Measurements from ENCODE around the gene ZNF74. TPM values are rescaled to one million over a fixed set of nuclear protein-coding genes. Genes with fewer than 3 reads are reported as not detected.

Gene ZNF74
- total RNA-seq, 1 experiment from 2014 or later, result 15.6 TPM

DNA sequence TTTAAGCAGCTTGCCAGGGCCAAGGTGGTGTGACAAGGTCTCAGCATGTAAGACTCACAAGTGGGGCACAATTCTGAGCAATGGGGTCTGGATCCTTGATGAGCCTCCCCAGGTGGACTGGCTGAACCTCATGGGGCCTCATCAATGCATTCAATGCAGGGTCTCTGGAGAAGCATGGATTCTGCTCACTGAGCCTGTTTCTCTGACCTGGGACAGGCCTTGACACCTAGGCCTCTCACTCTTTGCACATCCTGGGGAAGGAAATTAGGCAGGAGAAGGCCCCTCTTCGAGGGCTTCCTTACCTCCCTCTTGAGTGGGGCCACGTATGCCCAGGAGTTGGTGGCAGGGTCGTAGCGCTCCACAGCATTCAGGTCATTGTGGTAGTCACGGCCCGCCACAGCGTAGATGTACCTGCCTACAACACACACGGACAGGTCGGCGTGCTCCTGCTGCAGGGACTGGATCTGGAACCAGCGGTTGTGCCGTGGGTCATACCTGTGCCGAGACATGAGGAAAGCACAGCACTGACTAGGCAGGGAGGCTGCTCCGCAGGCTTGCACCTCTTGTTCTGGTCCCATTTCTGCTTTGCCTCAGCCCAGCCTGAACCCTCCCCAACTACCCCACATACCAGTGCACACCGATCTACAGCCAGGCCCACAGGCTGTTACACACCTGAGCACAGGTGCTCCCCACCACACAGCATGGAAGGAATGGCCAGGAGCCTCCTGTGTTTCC is 63.7 kb downstream of the ZNF74 start:
- Mint-ChIP-seq H3K4me1 (ENCODE audit: low read depth, unreplicated experiment) (peaks cover 8% of the 10 kb centered on the region), H3K27me3 (ENCODE audit: insufficient read depth, unreplicated experiment) (no peaks in the 10 kb centered on the region), H3K36me3 (ENCODE audit: insufficient read depth, unreplicated experiment) (peaks cover 19% of the 10 kb centered on the region), H3K4me3 (ENCODE audit: unreplicated experiment) (no peak overlapping the region), H3K9me3 (ENCODE audit: unreplicated experiment) (no peaks in the 10 kb centered on the region), H3K27ac (ENCODE audit: unreplicated experiment) (no peak overlapping the region)
- TF ChIP-seq, protein P1, sequence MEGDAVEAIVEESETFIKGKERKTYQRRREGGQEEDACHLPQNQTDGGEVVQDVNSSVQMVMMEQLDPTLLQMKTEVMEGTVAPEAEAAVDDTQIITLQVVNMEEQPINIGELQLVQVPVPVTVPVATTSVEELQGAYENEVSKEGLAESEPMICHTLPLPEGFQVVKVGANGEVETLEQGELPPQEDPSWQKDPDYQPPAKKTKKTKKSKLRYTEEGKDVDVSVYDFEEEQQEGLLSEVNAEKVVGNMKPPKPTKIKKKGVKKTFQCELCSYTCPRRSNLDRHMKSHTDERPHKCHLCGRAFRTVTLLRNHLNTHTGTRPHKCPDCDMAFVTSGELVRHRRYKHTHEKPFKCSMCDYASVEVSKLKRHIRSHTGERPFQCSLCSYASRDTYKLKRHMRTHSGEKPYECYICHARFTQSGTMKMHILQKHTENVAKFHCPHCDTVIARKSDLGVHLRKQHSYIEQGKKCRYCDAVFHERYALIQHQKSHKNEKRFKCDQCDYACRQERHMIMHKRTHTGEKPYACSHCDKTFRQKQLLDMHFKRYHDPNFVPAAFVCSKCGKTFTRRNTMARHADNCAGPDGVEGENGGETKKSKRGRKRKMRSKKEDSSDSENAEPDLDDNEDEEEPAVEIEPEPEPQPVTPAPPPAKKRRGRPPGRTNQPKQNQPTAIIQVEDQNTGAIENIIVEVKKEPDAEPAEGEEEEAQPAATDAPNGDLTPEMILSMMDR (IDR thresholded peaks at IDR 0.05; ENCODE audit: insufficient read depth in 1 of 2, low read depth in 1 of 2, low read length in 1 of 2, severe bottlenecking in 1 of 2, unreplicated experiment in 1 of 2), result no peak
- Histone ChIP-seq H3K4me3 (ENCODE audit: low read depth, low read length) (no peak overlapping the region), H3K27me3 (replicated peaks; ENCODE audit: control insufficient read depth, insufficient read depth, low read length) (no peaks in the 10 kb centered on the region), H3K36me3 (ENCODE audit: control insufficient read depth, insufficient read depth, low read length) (no peaks in the 10 kb centered on the region), H3K4me1 (no peaks in the 10 kb centered on the region), H3K9me3 (no peaks in the 10 kb centered on the region)
- intact Hi-C loops (cut with micrococcal nuclease; ENCODE audit: unreplicated experiment), result no loop called here
- BruUV-seq (replicated peaks), result no TSS peak
- ChIA-PET CTCF (no interaction called here), POLR2A (no interaction called here)
- DNase-seq, result no peak

Other genes with a start within 250 kb of the ZNF74 start
- gene CCDC188, start 243.1 kb upstream of the ZNF74 start, total RNA-seq (2022), result not detected in 2 replicates
- 10.7 and 11.1 TPM in 2 replicates for gene RTN4R, start 125.8 kb upstream of the ZNF74 start, total RNA-seq (2022)
- 30.9 and 37.4 TPM in 2 replicates for gene DGCR6L, start 74.1 kb upstream of the ZNF74 start, total RNA-seq (2022)
- gene SCARF2, start 43.7 kb downstream of the ZNF74 start, total RNA-seq (2022), result 0.58 and 0.73 TPM in 2 replicates
- gene KLHL22, start 101.6 kb downstream of the ZNF74 start, total RNA-seq (2022), result 20.9 and 24.4 TPM in 2 replicates
- gene MED15, start 113.5 kb downstream of the ZNF74 start, total RNA-seq (2022), result 94.7 and 104 TPM in 2 replicates

All from Caco-2 (cell line).